Activated CD4-positive, alpha-beta T cell treated with anti-CD3 and anti-CD28 coated beads, Interleukin-2, amount 50 U/mL, for 1 hour (primary cell): ENCODE results near the gene CDKN2D.
"Not testable (repeated sequence)": the region's sequence is repeated elsewhere in the genome, so short reads cannot be mapped to it uniquely, and the experiment has no call there.

Experiments used
- DNase-seq: peaks from one replicate; pipeline ENCODE4 v3.0.0-alpha.2; 2020

CDKN2D gene

GRCh38 chr19:10551698-10552301 is 17.0 kb downstream of the CDKN2D start:
- DNase-seq, result no peak

- not testable (repeated sequence) for DNase-seq
Measured at GRCh38 chr19:10551006-10551405, 17.8 kb downstream of the CDKN2D start.

- DNase-seq, result no peak
Measured at GRCh38 chr19:10550336-10550735, 18.4 kb downstream of the CDKN2D start.

- no peak for DNase-seq
Measured at GRCh38 chr19:10549733-10550132, 19.0 kb downstream of the CDKN2D start.

- DNase-seq, result no peak
Measured at GRCh38 chr19:10548746-10549276, 20.0 kb downstream of the CDKN2D start.

- DNase-seq, result no peak
Measured at GRCh38 chr19:10546817-10547216, 22.0 kb downstream of the CDKN2D start.

GRCh38 chr19:10544753-10545251 is 24.0 kb downstream of the CDKN2D start:
- no peak for DNase-seq

- DNase-seq, result no peak
Measured at GRCh38 chr19:10544242-10544752, 24.5 kb downstream of the CDKN2D start.

- peak; percentile 82 for DNase-seq
Measured at GRCh38 chr19:10543420-10544241, 25.1 kb downstream of the CDKN2D start, which contains the start of gene ATG4D. Gene ATG4D (plus strand): TSS chr19:10543904. CDS start chr19:10544091, 187 bp downstream.

GRCh38 chr19:10543059-10543419 is 25.7 kb downstream of the CDKN2D start:
- no peak for DNase-seq

GRCh38 chr19:10539016-10539415 is 29.8 kb downstream of the CDKN2D start:
- not testable (repeated sequence) for DNase-seq

GRCh38 chr19:10538204-10538983 is 30.4 kb downstream of the CDKN2D start:
- DNase-seq, result no peak

- no peak for DNase-seq
Measured at GRCh38 chr19:10537668-10538067, 31.1 kb downstream of the CDKN2D start.

- no peak for DNase-seq
Measured at GRCh38 chr19:10535613-10536012, 33.2 kb downstream of the CDKN2D start.

GRCh38 chr19:10533646-10534386 is 35.0 kb downstream of the CDKN2D start:
- DNase-seq, result no peak

- DNase-seq, result no peak
Measured at GRCh38 chr19:10532457-10532856, 36.3 kb downstream of the CDKN2D start.

GRCh38 chr19:10526887-10527286 is 41.9 kb downstream of the CDKN2D start:
- not testable (repeated sequence) for DNase-seq

- DNase-seq, result no peak
Measured at GRCh38 chr19:10525636-10526035, 43.1 kb downstream of the CDKN2D start.

- no peak for DNase-seq
Measured at GRCh38 chr19:10523135-10523636, 45.6 kb downstream of the CDKN2D start.

- no peak for DNase-seq
Measured at GRCh38 chr19:10521461-10522171, 47.2 kb downstream of the CDKN2D start.

- DNase-seq, result no peak
Measured at GRCh38 chr19:10520652-10521318, 48.0 kb downstream of the CDKN2D start.
